Astrocyte (in vitro differentiated cells and primary cell): Measurements from ENCODE around the gene GPR137.

ENCODE experiments used
- EZH2 ChIP-seq: IDR thresholded peaks from 2 replicates; pipeline ENCODE4 v1.6.1; 2012; ENCODE audit warnings: mild to moderate bottlenecking, low read length, inconsistent platforms; ENCODE audit not compliant: insufficient read depth
- TF ChIP-seq, protein P1 (sequence below): IDR thresholded peaks from 2 replicates; pipeline ENCODE4 v1.5.1; 2011; ENCODE audit warnings: low read depth, mild to moderate bottlenecking, inconsistent platforms, low read length, moderate library complexity; ENCODE audit not compliant: insufficient read depth

- TF ChIP-seq, protein P1, sequence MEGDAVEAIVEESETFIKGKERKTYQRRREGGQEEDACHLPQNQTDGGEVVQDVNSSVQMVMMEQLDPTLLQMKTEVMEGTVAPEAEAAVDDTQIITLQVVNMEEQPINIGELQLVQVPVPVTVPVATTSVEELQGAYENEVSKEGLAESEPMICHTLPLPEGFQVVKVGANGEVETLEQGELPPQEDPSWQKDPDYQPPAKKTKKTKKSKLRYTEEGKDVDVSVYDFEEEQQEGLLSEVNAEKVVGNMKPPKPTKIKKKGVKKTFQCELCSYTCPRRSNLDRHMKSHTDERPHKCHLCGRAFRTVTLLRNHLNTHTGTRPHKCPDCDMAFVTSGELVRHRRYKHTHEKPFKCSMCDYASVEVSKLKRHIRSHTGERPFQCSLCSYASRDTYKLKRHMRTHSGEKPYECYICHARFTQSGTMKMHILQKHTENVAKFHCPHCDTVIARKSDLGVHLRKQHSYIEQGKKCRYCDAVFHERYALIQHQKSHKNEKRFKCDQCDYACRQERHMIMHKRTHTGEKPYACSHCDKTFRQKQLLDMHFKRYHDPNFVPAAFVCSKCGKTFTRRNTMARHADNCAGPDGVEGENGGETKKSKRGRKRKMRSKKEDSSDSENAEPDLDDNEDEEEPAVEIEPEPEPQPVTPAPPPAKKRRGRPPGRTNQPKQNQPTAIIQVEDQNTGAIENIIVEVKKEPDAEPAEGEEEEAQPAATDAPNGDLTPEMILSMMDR = no peak
- TF ChIP-seq EZH2 = no peak
These were observed 45.0 kb upstream of the GPR137 start, which contains the start of gene FKBP2 for GRCh38 chr11:64240435-64241240.
